Lung (tissue), 12 donors: ENCODE measurements around the gene BFSP1. TPM values are rescaled to one million over a fixed set of nuclear protein-coding genes. Genes with fewer than 3 reads are reported as not detected.

ENCODE experiments used
- ATAC-seq: fragments of 200-7000 bp; cut with Tn5 transposase; one replicate; pipeline ENCODE4 v1.9.1; 2020; ENCODE audit warnings: moderate number of reproducible peaks; ENCODE audit not compliant: insufficient read depth, low FRiP score
- DNase-seq, 3 donors: peaks; one replicate each; pipeline ENCODE4 v3.0.0-alpha.2; 2013 to 2017
- H3K27ac ChIP-seq, 2 donors: one replicate each; pipeline ENCODE4 v1.5.1; 2013; ENCODE audit warnings: mild to moderate bottlenecking in 2 of 2, moderate library complexity in 2 of 2, control low read depth in 1 of 2, inconsistent platforms in 1 of 2, low read depth in 1 of 2, low read length in 1 of 2
- H3K27me3 ChIP-seq, 3 donors: one replicate each; pipeline ENCODE4 v1.5.1; 2013; ENCODE audit warnings: low read length in 2 of 3; ENCODE audit not compliant: control insufficient read depth in 3 of 3, insufficient read depth in 3 of 3
- H3K36me3 ChIP-seq, 4 donors: one replicate each; pipeline ENCODE4 v1.5.1; 2013; ENCODE audit warnings: low read length in 4 of 4, mild to moderate bottlenecking in 1 of 4, moderate library complexity in 1 of 4; ENCODE audit not compliant: control insufficient read depth in 4 of 4, insufficient read depth in 4 of 4
- H3K4me1 ChIP-seq, 5 donors: one replicate each; pipeline ENCODE4 v1.5.1; 2013; ENCODE audit warnings: low read length in 5 of 5, mild to moderate bottlenecking in 2 of 5, moderate library complexity in 1 of 5; ENCODE audit not compliant: control insufficient read depth in 5 of 5, insufficient read depth in 5 of 5
- H3K4me3 ChIP-seq: one replicate; pipeline ENCODE4 v1.5.1; 2013; ENCODE audit warnings: mild to moderate bottlenecking, control low read depth, moderate library complexity
- H3K9ac ChIP-seq, 2 donors: one replicate each; pipeline ENCODE4 v1.5.1; 2013; ENCODE audit warnings: low read length in 2 of 2, control low read depth in 1 of 2; ENCODE audit not compliant: insufficient read depth in 1 of 2
- H3K9me3 ChIP-seq, 4 donors: one replicate each; pipeline ENCODE4 v1.5.1; 2013; ENCODE audit warnings: low read length in 3 of 4, mild to moderate bottlenecking in 1 of 4, moderate library complexity in 1 of 4; ENCODE audit not compliant: control insufficient read depth in 4 of 4, insufficient read depth in 3 of 4
- CTCF ChIP-seq: IDR thresholded peaks from 2 replicates; pipeline ENCODE4 v1.5.1; 2012; ENCODE audit warnings: mild to moderate bottlenecking; ENCODE audit errors: control extremely low read depth, extremely low read depth
- WGBS, 2 donors: extraction: QIAGEN DNeasy Blood & Tissue Kit; methylation state at CpG; one replicate each; pipeline ENCODE4 v1.1.7; 2013; 5-methylcytosine and 5-hydroxymethylcytosine counted together
- polyA plus RNA-seq, 2 donors: library from polyadenylated mRNA; stranded (reverse); fragments of 200-250 nt; gene quantifications; one replicate each; pipeline ENCODE4 v1.2.1, GENCODE V29; 2013
- total RNA-seq, 2 donors: library from RNA; depleted of rRNA in 1 of 2; stranded (reverse); fragments of >200 nt in 1 of 2; gene quantifications; one replicate each; pipeline ENCODE4 v1.2.1, GENCODE V29; 2014 to 2021
- donor health status: control.
- donor health status: control.
- donor health status: Bipolar disorder and iron deficiency.
- donor health status: healthy.
- donor health status: DM: yes; HTN: yes; CAD: no.

Gene BFSP1
- total and polyA plus RNA-seq, 4 donors: 0.65 to 2.8 (median 1.8) TPM

GRCh38 chr20:17545127-17545526 is 13.9 kb upstream of the BFSP1 start:
- Histone ChIP-seq H3K27ac (no peak overlapping the region), H3K4me3 (no peak overlapping the region), H3K27me3 (no peaks in the 10 kb centered on the region), H3K9ac (no peak overlapping the region), H3K4me1 (peaks cover 0 to 36% (median 9%) of the 10 kb centered on the region in 5 donors), H3K9me3 (no peaks in the 10 kb centered on the region), H3K36me3 (no peaks in the 10 kb centered on the region)
- ATAC-seq: no peak
- WGBS, 2 donors: 56 to 78% methylated on average over 4 of the region's 4 CpGs
- no peak for DNase-seq
- TF ChIP-seq CTCF: no peak

- 53 to 71% methylated on average over 5 of the region's 5 CpGs for WGBS, 2 donors
- no peak overlapping the region for H3K9ac ChIP-seq
- ATAC-seq (no peak), DNase-seq (peak; percentile 54 to 95 (median 93))
- H3K4me1 ChIP-seq: peaks cover 0 to 36% (median 9%) of the 10 kb centered on the region in 5 donors
- no peaks in the 10 kb centered on the region for H3K36me3 ChIP-seq
- no peak for TF ChIP-seq CTCF
- no peak overlapping the region for H3K4me3 ChIP-seq
- no peaks in the 10 kb centered on the region for H3K9me3 ChIP-seq
- no peaks in the 10 kb centered on the region for H3K27me3 ChIP-seq
- peak overlapping the region in 1 of 2 donors; percentile 83 for H3K27ac ChIP-seq
Observed at GRCh38 chr20:17543531-17544131, 12.5 kb upstream of the BFSP1 start.

- DNase-seq (peak; percentile 46 to 91 (median 91)), ATAC-seq (no peak)
- 67 to 87% methylated on average over 4 of the region's 4 CpGs for WGBS, 2 donors
- no peak for TF ChIP-seq CTCF
- Histone ChIP-seq H3K4me1 (peaks cover 0 to 36% (median 9%) of the 10 kb centered on the region in 5 donors), H3K9ac (no peak overlapping the region), H3K36me3 (no peaks in the 10 kb centered on the region), H3K27me3 (no peaks in the 10 kb centered on the region), H3K9me3 (no peaks in the 10 kb centered on the region), H3K27ac (peak overlapping the region in 1 of 2 donors; percentile 24), H3K4me3 (no peak overlapping the region)
Observed at GRCh38 chr20:17542993-17543412, 11.8 kb upstream of the BFSP1 start.

- Histone ChIP-seq H3K4me3 (no peak overlapping the region), H3K9ac (no peak overlapping the region), H3K27me3 (no peaks in the 10 kb centered on the region), H3K9me3 (no peaks in the 10 kb centered on the region), H3K4me1 (peaks cover 0 to 36% (median 9%) of the 10 kb centered on the region in 5 donors), H3K36me3 (no peaks in the 10 kb centered on the region), H3K27ac (no peak overlapping the region)
- 90 to 94% methylated on average over 1 of the region's 1 CpG for WGBS, 2 donors
- TF ChIP-seq CTCF: no peak
- DNase-seq: peak in 1 of 3 donors; percentile 22
- ATAC-seq: no peak
Observed at GRCh38 chr20:17542481-17542880, 11.3 kb upstream of the BFSP1 start.
